Measurements from ENCODE around the gene ME3.

ME3 gene

DNA sequence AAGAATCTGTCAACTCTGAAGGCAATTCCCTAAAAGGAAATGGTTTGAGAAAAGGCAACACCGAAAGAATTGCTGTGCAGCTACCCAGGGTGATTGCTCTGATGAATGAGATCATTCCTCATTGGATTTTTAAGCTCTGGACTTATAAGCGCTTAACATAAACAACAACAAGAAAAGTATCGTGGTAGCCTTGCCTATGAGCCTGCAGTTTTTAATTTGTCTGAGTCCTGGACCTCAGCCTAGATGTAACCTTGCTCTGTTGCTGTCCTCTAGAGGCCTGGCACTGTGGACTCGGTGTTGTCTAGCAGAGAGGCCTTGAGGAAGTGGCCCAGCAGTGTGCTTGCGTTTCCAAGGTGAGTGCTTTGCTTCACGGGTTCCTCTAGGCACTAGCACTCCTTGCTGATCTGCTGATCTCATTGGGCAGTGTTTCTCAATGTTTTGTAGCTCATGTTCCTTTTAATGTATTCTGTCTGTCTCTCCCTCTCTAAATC, 277.3 kb downstream of the ME3 start:
- no peaks in the 10 kb centered on the region for H3K4me1 Mint-ChIP-seq (ENCODE audit: low read depth)
- H3K27me3 Mint-ChIP-seq, result no peaks in the 10 kb centered on the region
- H3K4me3 Mint-ChIP-seq, result no peak overlapping the region
- no peaks in the 10 kb centered on the region for H3K9me3 Mint-ChIP-seq (ENCODE audit: low read depth)
- H3K27ac Mint-ChIP-seq, result no peak overlapping the region
- peaks cover 2% of the 10 kb centered on the region for H3K36me3 Mint-ChIP-seq

Measured in activated naive CD8-positive, alpha-beta T cell (primary cell).